Smooth muscle cell of the umbilical artery (primary cell): Measurements from ENCODE around the gene HS3ST6. TPM values are rescaled to one million over a fixed set of nuclear protein-coding genes. Genes with fewer than 3 reads are reported as not detected.

Experiments used
- total RNA-seq: library from RNA; depleted of rRNA; stranded (reverse); fragments of >200 nt; gene quantifications from 2 replicates; pipeline ENCODE4 v1.2.3, GENCODE V29; 2014

The HS3ST6 gene
- total RNA-seq, result not detected in 2 replicates

GRCh38 chr16:1918351-1919326, at the start of gene HS3ST6:
TSS of gene HS3ST6 (minus strand) at chr16:1918415. CDS start at chr16:1918323, 92 bp downstream.

DNA sequence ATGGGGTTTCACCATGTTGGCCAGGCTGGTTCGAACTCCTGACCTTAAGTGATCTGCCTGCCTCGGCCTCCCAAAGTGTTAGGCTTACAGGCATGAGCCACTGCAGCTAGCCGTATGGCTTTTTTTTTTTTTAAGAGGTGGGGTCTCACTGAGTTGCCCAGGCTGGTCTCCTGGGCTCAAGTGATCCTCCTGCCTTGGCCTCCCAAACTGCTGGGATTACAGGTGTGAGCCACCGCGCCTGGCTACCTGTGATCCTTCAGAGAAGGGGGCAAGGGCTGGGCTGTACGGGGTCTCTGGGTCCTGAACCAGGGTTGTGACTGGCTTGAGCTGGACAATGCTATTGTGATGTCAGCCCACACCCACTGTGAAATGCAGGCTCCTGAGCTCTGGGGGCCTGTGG, 48.2 kb upstream of the HS3ST6 start, which contains the start of gene RNF151:
TSS of gene RNF151 (plus strand) at position 397 of the 400 bp plus-strand sequence. CDS start 26 bp downstream, outside the sequence.

DNA sequence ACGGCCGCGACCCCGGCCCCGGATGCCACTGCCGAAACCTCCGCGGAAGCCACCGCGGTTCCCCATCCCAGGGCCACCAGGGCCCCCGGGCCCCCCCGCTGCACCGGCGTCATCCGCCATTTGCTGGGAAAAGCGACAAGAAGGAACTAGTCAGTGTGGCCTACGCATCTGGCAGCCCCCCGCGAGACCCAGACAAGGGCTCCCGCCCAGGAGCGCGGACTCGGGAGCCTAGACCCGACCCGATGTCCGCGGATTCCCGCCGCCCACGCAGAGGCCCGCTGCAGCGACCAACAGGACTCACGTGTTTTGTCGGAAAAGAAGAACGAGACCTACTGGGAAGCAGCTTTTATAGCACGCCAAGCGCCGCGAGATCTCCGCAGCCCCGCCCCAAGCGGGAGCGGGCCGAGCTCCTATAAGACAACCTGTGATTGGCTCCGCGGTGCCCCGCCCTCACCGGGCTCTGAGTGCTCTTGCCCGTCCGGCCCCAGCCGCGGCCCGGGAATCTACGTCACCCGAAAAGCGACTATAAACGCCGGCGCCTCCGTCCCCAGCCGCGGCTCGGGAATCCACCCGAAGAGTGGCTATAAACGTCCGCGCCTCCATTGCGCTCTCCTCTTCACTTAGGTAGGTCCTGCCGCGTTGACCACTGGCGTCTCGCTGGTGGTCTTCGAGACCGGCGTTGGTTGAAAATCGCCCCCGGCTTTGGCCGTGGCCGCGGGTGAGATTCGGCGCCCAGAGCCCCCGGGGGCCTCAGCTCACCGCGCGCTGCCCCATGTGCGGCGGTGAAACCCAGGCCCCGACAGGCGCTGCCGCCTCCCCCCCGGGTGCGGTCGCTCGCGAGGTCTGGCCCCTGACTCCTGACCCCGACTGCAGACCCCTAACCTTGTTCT, 46.5 kb upstream of the HS3ST6 start, which contains the start of gene RPS2:
TSS of gene RPS2 (minus strand) at position 321 of the 890 bp plus-strand sequence. CDS start at position 120, 201 bp downstream.

DNA sequence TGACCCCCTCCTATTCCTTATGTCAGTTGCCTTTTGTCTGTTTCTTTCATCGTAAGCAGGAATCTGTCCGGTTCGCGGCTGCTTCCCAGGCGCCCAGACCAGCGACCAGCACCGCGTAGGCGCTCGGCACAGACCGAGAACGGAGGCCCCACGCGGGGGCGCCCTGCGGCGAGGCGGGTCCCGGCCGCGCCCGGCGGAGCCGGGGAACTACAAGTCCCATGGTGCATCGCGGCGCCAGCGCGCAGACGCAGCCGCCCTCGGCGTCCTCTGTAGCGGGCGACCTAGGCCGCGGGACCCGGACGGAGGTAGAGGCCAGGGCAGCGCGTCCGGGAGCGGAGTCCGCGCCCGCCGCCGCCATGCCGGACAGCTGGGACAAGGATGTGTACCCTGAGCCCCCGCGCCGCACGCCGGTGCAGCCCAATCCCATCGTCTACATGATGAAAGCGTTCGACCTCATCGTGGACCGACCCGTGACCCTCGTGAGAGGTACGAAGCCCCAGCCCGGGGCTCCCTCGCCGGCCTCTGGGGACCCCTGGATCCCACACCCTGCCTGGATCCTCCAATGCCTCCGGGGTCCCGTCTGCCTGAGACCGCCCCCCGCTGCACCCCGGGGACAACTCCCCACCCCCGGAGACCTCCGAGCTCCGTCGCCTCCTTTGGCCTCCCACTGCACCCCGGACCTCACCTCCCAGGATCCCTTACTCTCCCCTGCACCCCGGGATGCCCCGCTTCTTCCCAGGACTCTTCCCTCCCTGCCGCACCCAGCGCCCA, 41.2 kb upstream of the HS3ST6 start, which contains the start of gene NDUFB10:
TSS of gene NDUFB10 (plus strand) at position 270 of the 771 bp plus-strand sequence. CDS start at position 357, 87 bp downstream.

GRCh38 chr16:1942810-1943726, 24.9 kb upstream of the HS3ST6 start, which contains the start of gene MSRB1:
TSS of gene MSRB1 (minus strand) at chr16:1943199. CDS start at chr16:1943156, 43 bp downstream.

DNA sequence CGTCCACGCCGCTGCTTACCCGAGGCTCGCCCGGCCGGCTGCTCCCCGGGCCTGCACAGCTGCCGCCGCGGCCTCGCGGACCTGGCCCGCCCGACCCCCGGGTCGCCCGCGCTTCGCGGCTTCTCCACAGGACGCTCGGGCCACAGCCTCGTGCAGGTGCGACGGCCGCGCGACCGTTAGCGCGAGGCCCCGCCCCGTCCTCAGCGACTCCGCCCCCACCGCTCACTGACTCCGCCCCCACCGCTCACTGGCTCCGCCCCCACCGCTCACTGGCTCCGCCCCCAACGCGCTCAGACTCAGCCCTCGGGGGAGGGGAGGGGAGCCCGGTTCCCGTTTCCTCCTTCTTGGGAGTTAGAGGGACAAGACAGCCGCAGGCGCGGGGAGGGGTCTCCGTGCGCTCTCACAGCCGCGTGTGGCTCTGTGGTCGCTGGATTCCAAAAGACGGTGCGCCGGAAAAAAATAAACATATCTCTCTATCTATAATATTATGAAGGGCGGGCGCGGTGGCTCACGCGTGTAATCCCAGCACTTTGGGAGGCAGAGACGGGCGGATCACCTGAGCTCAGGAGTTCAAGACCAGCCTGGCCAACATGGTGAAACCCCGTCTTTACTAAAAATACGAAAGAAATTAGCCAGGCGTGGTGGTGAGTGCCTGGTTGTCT, 46.1 kb downstream of the HS3ST6 start, which contains the start of gene MEIOB:
TSS of gene MEIOB (minus strand) at position 191 of the 662 bp plus-strand sequence. CDS start 3,989 bp downstream, outside the sequence.

Other genes with a start within 250 kb of the HS3ST6 start
- 25.5 and 69.2 TPM in 2 replicates for gene JPT2, start 240.1 kb downstream of the HS3ST6 start, total RNA-seq
- gene MAPK8IP3, start 212.2 kb downstream of the HS3ST6 start, total RNA-seq, result 29.7 and 69.6 TPM in 2 replicates
- 54.8 and 102 TPM in 2 replicates for gene NME3, start 146.9 kb downstream of the HS3ST6 start, total RNA-seq
- gene EME2, start 145.6 kb downstream of the HS3ST6 start, total RNA-seq, result 17.2 and 20.9 TPM in 2 replicates
- 57.5 and 73.0 TPM in 2 replicates for gene MRPS34, start 145.3 kb downstream of the HS3ST6 start, total RNA-seq
- gene SPSB3, start 135.8 kb downstream of the HS3ST6 start, total RNA-seq, result 24.1 and 30.9 TPM in 2 replicates
- 52.0 and 60.9 TPM in 2 replicates for gene NUBP2, start 135.5 kb downstream of the HS3ST6 start, total RNA-seq
- not detected in 2 replicates for gene IGFALS, start 124.7 kb downstream of the HS3ST6 start, total RNA-seq
- 54.9 and 57.3 TPM in 2 replicates for gene HAGH, start 91.6 kb downstream of the HS3ST6 start, total RNA-seq
- 57.6 and 61.4 TPM in 2 replicates for gene FAHD1, start 91.2 kb downstream of the HS3ST6 start, total RNA-seq
- not detected in 2 replicates for gene MEIOB, start 46.3 kb downstream of the HS3ST6 start, total RNA-seq
- 4.1 and 6.2 TPM in 2 replicates for gene MSRB1, start 24.8 kb upstream of the HS3ST6 start, total RNA-seq
- not detected in 2 replicates for gene RPL3L, start 36.3 kb upstream of the HS3ST6 start, total RNA-seq
- 91.1 and 110 TPM in 2 replicates for gene NDUFB10, start 41.1 kb upstream of the HS3ST6 start, total RNA-seq
- 1,386 and 1,428 TPM in 2 replicates for gene RPS2, start 46.4 kb upstream of the HS3ST6 start, total RNA-seq
- gene RNF151, start 48.4 kb upstream of the HS3ST6 start, total RNA-seq, result not detected in 2 replicates
- gene TBL3, start 53.6 kb upstream of the HS3ST6 start, total RNA-seq, result 26.4 and 59.3 TPM in 2 replicates
- gene NOXO1, start 63.1 kb upstream of the HS3ST6 start, total RNA-seq, result under 0.01 and 0.28 TPM in 2 replicates
- 11.1 and 14.3 TPM in 2 replicates for gene GFER, start 65.8 kb upstream of the HS3ST6 start, total RNA-seq
- 3.6 and 7.3 TPM in 2 replicates for gene SYNGR3, start 71.6 kb upstream of the HS3ST6 start, total RNA-seq
- 13.1 and 29.6 TPM in 2 replicates for gene ZNF598, start 91.4 kb upstream of the HS3ST6 start, total RNA-seq
- 0.30 and 0.65 TPM in 2 replicates for gene NPW, start 101.4 kb upstream of the HS3ST6 start, total RNA-seq
- 19.0 and 24.5 TPM in 2 replicates for gene NHERF2, start 108.5 kb upstream of the HS3ST6 start, total RNA-seq
- 15.3 and 25.2 TPM in 2 replicates for gene NTHL1, start 129.4 kb upstream of the HS3ST6 start, total RNA-seq
- gene TSC2, start 129.6 kb upstream of the HS3ST6 start, total RNA-seq, result 60.9 and 71.0 TPM in 2 replicates
- gene PKD1, start 217.5 kb upstream of the HS3ST6 start, total RNA-seq, result 188 and 249 TPM in 2 replicates
- 2.3 and 3.0 TPM in 2 replicates for gene RAB26, start 230.2 kb upstream of the HS3ST6 start, total RNA-seq
- 51.4 and 89.8 TPM in 2 replicates for gene TRAF7, start 237.4 kb upstream of the HS3ST6 start, total RNA-seq